HepG2 (cell line): ENCODE data around the gene AP4M1. TPM values are rescaled to one million over a fixed set of nuclear protein-coding genes. Genes with fewer than 3 reads are reported as not detected.

Experiments
- ARID2 ChIP-seq: sonication (generic); formaldehyde crosslinking; IDR thresholded peaks from 2 replicates; pipeline ENCODE4 v1.8.1; 2022; ENCODE audit warnings: mild to moderate bottlenecking, missing genetic modification reagents, borderline replicate concordance
- ATM ChIP-seq: fragments of 450-650 bp; IDR thresholded peaks from 2 replicates; pipeline ENCODE4 v1.7.1; 2017; ENCODE audit warnings: mild to moderate bottlenecking, borderline replicate concordance
- FOSL2 ChIP-seq: sonication (generic); formaldehyde crosslinking; IDR thresholded peaks from 2 replicates; pipeline ENCODE4 v1.4.0; 2020; ENCODE audit warnings: missing genetic modification reagents
- HNF4A ChIP-seq: sonication (generic); formaldehyde crosslinking; IDR thresholded peaks from 2 replicates; pipeline ENCODE4 v1.4.0; 2020; ENCODE audit warnings: missing genetic modification reagents
- JDP2 ChIP-seq: sonication (generic); formaldehyde crosslinking; IDR thresholded peaks from 2 replicates; pipeline ENCODE4 v1.8.1; 2022; ENCODE audit warnings: missing genetic modification reagents, borderline replicate concordance
- MTF1 ChIP-seq: sonication (generic); formaldehyde crosslinking; IDR thresholded peaks from 2 replicates; pipeline ENCODE4 v1.5.0; 2020; ENCODE audit warnings: missing genetic modification reagents
- POGZ ChIP-seq: sonication (generic); formaldehyde crosslinking; IDR thresholded peaks from 2 replicates; pipeline ENCODE4 v1.4.0; 2020; ENCODE audit warnings: mild to moderate bottlenecking, missing genetic modification reagents
- POLR2G ChIP-seq: fragments of 200-400 bp; formaldehyde crosslinking; IDR thresholded peaks from 2 replicates; pipeline ENCODE4 v1.6.1; 2018; ENCODE audit warnings: mild to moderate bottlenecking, low read depth, low read length, moderate library complexity
- PTBP1 ChIP-seq: fragments of 200-400 bp; formaldehyde crosslinking; IDR thresholded peaks from 2 replicates; pipeline ENCODE4 v1.6.1; 2018; ENCODE audit warnings: low read length, low read depth; ENCODE audit not compliant: poor library complexity, severe bottlenecking
- RBFOX2 ChIP-seq: fragments of 200-400 bp; formaldehyde crosslinking; IDR thresholded peaks from 2 replicates; pipeline ENCODE4 v1.6.1; 2017; ENCODE audit warnings: low read depth, mild to moderate bottlenecking, low read length
- TBP ChIP-seq: sonication (generic); formaldehyde crosslinking; IDR thresholded peaks from 2 replicates; pipeline ENCODE4 v1.5.0; 2020; ENCODE audit warnings: missing genetic modification reagents
- TRIM24 ChIP-seq: sonication (generic); formaldehyde crosslinking; IDR thresholded peaks from 2 replicates; pipeline ENCODE4 v1.8.0; 2022; ENCODE audit warnings: mild to moderate bottlenecking, missing genetic modification reagents
- YEATS2 ChIP-seq: sonication (generic); formaldehyde crosslinking; IDR thresholded peaks from 2 replicates; pipeline ENCODE4 v1.4.0; 2020; ENCODE audit warnings: missing genetic modification reagents, borderline replicate concordance
- ZFP41 ChIP-seq: sonication (generic); formaldehyde crosslinking; IDR thresholded peaks from 2 replicates; pipeline ENCODE4 v1.4.0; 2020; ENCODE audit warnings: mild to moderate bottlenecking, missing genetic modification reagents, borderline replicate concordance
- polyA plus RNA-seq, 8 experiments: library from polyadenylated mRNA; depleted of rRNA in 3 of 8; stranded (reverse) in 7 of 8; unstranded in 1 of 8; fragments of >200 nt; fragmentation: Illumina TruSeq in 4 of 8; extraction: Trizol in 4 of 8; gene quantifications; 2 replicates each; pipeline versions ENCODE4 v1.2.1 to v1.2.3, GENCODE V29; 2011 to 2016; ENCODE audit warnings: low read depth in 4 of 8, missing spikeins in 1 of 8, mixed read lengths in 1 of 8; ENCODE audit not compliant: insufficient read depth in 1 of 8
- total RNA-seq, 5 experiments: library from RNA; depleted of rRNA; stranded (reverse); fragments of >200 nt; fragmentation: Illumina TruSeq; extraction: Trizol; gene quantifications; 2 replicates each; pipeline ENCODE4 v1.2.3, GENCODE V29; 2016; ENCODE audit warnings: low read depth in 1 of 5
- TF ChIP-seq, protein P1 (sequence below): sonication (generic); formaldehyde crosslinking; IDR thresholded peaks from 2 replicates; pipeline ENCODE4 v1.4.0; 2020; ENCODE audit warnings: mild to moderate bottlenecking, missing genetic modification reagents
- TF ChIP-seq, protein P2 (sequence below): IDR thresholded peaks from 2 replicates; pipeline ENCODE4 v1.6.1; 2016; ENCODE audit warnings: low read depth, control low read depth
- TF ChIP-seq, protein P3 (sequence below): sonication (generic); formaldehyde crosslinking; IDR thresholded peaks from 2 replicates; pipeline ENCODE4 v1.4.0; 2020; ENCODE audit warnings: missing genetic modification reagents
- TF ChIP-seq, protein P4 (sequence below): sonication (generic); formaldehyde crosslinking; IDR thresholded peaks from 2 replicates; pipeline ENCODE4 v1.5.0; 2020; ENCODE audit warnings: missing genetic modification reagents, mild to moderate bottlenecking, borderline replicate concordance
- TF ChIP-seq, protein P5 (sequence below): sonication (generic); formaldehyde crosslinking; IDR thresholded peaks from 2 replicates; pipeline ENCODE4 v1.5.0; 2020; ENCODE audit warnings: mild to moderate bottlenecking, missing genetic modification reagents

The AP4M1 gene
- total and polyA plus RNA-seq, 2 of the 13 experiments (the other 11 are each of a cell fraction or from before 2014, with no cell fraction given), result 6.3 to 9.7 TPM

DNA sequence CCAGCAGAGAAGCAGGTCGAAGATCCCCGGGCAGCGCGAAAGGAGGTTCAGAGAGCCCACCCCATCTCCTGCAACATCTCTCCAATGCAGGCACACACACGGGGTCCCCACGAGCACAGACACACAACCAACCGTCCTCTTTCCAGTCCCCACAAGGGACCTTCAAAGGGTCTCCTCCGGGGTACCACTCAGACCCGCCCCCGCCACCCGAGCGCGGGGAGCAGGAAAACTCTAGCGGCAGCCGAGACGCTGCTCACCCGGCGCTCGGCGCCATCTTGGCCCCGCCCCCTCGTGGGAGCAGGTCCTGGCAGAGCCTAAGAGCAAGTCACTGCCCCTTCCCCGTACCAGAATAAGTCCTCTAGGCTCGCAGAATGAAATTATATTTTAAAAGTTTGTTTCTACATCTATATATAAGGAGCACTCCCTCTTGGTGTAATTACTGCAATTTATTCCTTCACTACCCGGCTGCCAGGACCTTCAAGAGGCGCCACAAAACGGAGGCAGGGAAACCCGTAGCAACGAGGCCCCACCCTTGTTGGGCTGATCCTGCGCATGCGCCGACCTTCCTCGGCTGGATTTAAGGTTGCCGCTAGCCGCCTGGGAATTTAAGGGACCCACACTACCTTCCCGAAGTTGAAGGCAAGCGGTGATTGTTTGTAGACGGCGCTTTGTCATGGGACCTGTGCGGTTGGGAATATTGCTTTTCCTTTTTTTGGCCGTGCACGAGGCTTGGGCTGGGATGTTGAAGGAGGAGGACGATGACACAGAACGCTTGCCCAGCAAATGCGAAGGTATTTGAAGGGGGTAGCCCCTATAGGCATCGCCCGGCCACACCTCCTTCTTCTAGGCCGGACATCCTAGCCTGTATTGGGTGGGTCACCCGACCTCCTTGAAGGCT lies 17.9 kb downstream of the AP4M1 start, which contains the start of the genes CNPY4 and TAF6 (continued):
- TF ChIP-seq ZFP41 (CRISPR knock-in tag) (no peak), TRIM24 (CRISPR knock-in tag) (no peak), MTF1 (CRISPR knock-in tag) (peak; percentile 78; the same call in 1 of the 2 replicates), PTBP1 (no peak), ARID2 (CRISPR knock-in tag) (no peak), JDP2 (CRISPR knock-in tag) (no peak; the same call in 1 of the 2 replicates), YEATS2 (CRISPR knock-in tag) (peak; percentile 69; the same call in 1 of the 2 replicates), POGZ (CRISPR knock-in tag) (0 out of 2 replicates have a peak, but pooled peaks have one; percentile 7), FOSL2 (CRISPR knock-in tag) (peak; percentile 37; the same call in 1 of the 2 replicates), HNF4A (CRISPR knock-in tag) (no peak), TBP (CRISPR knock-in tag) (no peak), ATM (no peak), RBFOX2 (peak; percentile 65), POLR2G (peak; percentile 70)
- TF ChIP-seq, protein P1, sequence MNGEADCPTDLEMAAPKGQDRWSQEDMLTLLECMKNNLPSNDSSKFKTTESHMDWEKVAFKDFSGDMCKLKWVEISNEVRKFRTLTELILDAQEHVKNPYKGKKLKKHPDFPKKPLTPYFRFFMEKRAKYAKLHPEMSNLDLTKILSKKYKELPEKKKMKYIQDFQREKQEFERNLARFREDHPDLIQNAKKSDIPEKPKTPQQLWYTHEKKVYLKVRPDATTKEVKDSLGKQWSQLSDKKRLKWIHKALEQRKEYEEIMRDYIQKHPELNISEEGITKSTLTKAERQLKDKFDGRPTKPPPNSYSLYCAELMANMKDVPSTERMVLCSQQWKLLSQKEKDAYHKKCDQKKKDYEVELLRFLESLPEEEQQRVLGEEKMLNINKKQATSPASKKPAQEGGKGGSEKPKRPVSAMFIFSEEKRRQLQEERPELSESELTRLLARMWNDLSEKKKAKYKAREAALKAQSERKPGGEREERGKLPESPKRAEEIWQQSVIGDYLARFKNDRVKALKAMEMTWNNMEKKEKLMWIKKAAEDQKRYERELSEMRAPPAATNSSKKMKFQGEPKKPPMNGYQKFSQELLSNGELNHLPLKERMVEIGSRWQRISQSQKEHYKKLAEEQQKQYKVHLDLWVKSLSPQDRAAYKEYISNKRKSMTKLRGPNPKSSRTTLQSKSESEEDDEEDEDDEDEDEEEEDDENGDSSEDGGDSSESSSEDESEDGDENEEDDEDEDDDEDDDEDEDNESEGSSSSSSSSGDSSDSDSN, result peak; percentile 56
- TF ChIP-seq, protein P2, sequence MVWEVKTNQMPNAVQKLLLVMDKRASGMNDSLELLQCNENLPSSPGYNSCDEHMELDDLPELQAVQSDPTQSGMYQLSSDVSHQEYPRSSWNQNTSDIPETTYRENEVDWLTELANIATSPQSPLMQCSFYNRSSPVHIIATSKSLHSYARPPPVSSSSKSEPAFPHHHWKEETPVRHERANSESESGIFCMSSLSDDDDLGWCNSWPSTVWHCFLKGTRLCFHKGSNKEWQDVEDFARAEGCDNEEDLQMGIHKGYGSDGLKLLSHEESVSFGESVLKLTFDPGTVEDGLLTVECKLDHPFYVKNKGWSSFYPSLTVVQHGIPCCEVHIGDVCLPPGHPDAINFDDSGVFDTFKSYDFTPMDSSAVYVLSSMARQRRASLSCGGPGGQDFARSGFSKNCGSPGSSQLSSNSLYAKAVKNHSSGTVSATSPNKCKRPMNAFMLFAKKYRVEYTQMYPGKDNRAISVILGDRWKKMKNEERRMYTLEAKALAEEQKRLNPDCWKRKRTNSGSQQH, result no peak
- TF ChIP-seq, protein P3, sequence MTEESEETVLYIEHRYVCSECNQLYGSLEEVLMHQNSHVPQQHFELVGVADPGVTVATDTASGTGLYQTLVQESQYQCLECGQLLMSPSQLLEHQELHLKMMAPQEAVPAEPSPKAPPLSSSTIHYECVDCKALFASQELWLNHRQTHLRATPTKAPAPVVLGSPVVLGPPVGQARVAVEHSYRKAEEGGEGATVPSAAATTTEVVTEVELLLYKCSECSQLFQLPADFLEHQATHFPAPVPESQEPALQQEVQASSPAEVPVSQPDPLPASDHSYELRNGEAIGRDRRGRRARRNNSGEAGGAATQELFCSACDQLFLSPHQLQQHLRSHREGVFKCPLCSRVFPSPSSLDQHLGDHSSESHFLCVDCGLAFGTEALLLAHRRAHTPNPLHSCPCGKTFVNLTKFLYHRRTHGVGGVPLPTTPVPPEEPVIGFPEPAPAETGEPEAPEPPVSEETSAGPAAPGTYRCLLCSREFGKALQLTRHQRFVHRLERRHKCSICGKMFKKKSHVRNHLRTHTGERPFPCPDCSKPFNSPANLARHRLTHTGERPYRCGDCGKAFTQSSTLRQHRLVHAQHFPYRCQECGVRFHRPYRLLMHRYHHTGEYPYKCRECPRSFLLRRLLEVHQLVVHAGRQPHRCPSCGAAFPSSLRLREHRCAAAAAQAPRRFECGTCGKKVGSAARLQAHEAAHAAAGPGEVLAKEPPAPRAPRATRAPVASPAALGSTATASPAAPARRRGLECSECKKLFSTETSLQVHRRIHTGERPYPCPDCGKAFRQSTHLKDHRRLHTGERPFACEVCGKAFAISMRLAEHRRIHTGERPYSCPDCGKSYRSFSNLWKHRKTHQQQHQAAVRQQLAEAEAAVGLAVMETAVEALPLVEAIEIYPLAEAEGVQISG (CRISPR knock-in tag), result peak; percentile 73
- TF ChIP-seq, protein P4, sequence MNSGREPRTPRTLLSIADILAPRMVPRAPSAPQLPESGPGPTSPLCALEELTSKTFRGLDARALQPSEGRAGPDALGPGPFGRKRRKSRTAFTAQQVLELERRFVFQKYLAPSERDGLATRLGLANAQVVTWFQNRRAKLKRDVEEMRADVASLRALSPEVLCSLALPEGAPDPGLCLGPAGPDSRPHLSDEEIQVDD, result no peak; the same call in 1 of the 2 replicates
- TF ChIP-seq, protein P5, sequence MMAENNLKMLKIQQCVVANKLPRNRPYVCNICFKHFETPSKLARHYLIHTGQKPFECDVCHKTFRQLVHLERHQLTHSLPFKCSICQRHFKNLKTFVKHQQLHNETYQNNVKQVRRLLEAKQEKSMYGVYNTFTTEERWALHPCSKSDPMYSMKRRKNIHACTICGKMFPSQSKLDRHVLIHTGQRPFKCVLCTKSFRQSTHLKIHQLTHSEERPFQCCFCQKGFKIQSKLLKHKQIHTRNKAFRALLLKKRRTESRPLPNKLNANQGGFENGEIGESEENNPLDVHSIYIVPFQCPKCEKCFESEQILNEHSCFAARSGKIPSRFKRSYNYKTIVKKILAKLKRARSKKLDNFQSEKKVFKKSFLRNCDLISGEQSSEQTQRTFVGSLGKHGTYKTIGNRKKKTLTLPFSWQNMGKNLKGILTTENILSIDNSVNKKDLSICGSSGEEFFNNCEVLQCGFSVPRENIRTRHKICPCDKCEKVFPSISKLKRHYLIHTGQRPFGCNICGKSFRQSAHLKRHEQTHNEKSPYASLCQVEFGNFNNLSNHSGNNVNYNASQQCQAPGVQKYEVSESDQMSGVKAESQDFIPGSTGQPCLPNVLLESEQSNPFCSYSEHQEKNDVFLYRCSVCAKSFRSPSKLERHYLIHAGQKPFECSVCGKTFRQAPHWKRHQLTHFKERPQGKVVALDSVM (CRISPR knock-in tag), result no peak
